Heart right ventricle (tissue), 16 donors: ENCODE data around the gene PPIF. TPM values are rescaled to one million over a fixed set of nuclear protein-coding genes. Genes with fewer than 3 reads are reported as not detected.

ENCODE experiments used
- ATAC-seq, 8 donors: fragments of 200-7000 bp; cut with Tn5 transposase; one replicate each; pipeline ENCODE4 v1.9.1; 2020; ENCODE audit warnings: mild to moderate bottlenecking in 8 of 8, moderate library complexity in 8 of 8, moderate number of reproducible peaks in 1 of 8
- DNase-seq, 2 donors: peaks; one replicate each; pipeline ENCODE4 v3.0.0-alpha.2; 2020
- H3K27ac ChIP-seq, 10 donors: fragments of 200-600 bp; sonication (generic) in 2 of 10; one replicate each; pipeline versions ENCODE4 v1.5.0 to v1.8.0; 2020 to 2022; ENCODE audit warnings: mild to moderate bottlenecking in 3 of 10
- H3K27me3 ChIP-seq, 7 donors: fragments of 200-600 bp; one replicate each; pipeline ENCODE4 v1.8.0; 2021 to 2022; ENCODE audit warnings: mild to moderate bottlenecking in 2 of 7
- H3K36me3 ChIP-seq, 9 donors: fragments of 200-600 bp; sonication (generic) in 1 of 9; one replicate each; pipeline versions ENCODE4 v1.5.0 to v1.8.0; 2020 to 2022; ENCODE audit warnings: mild to moderate bottlenecking in 2 of 9
- H3K4me1 ChIP-seq, 9 donors: fragments of 200-600 bp; sonication (generic) in 1 of 9; one replicate each; pipeline versions ENCODE4 v1.5.0 to v1.8.0; 2020 to 2022; ENCODE audit warnings: mild to moderate bottlenecking in 4 of 9
- H3K4me3 ChIP-seq, 10 donors: fragments of 200-600 bp; sonication (generic) in 2 of 10; one replicate each; pipeline versions ENCODE4 v1.5.0 to v1.8.0; 2020 to 2022; ENCODE audit warnings: mild to moderate bottlenecking in 7 of 10, moderate library complexity in 2 of 10
- H3K9me3 ChIP-seq, 11 donors: fragments of 200-600 bp in 10 of 11; sonication (generic) in 2 of 11; one replicate each; pipeline versions ENCODE4 v1.5.0 to v1.8.0; 2013 to 2022; ENCODE audit warnings: mild to moderate bottlenecking in 2 of 11, control low read depth in 1 of 11, moderate library complexity in 1 of 11
- whole genome bisulfite sequencing, 2 donors: extraction: QIAGEN DNeasy Blood & Tissue Kit; methylation state at CpG; one replicate each; pipeline ENCODE4 v1.1.7; 2013; ENCODE audit warnings: inconsistent platforms in 1 of 2; 5-methylcytosine and 5-hydroxymethylcytosine counted together
- intact Hi-C, 10 donors: fragments of 100-400 bp; cut with DNase I; formaldehyde crosslinking; loops; one replicate each; pipeline versions ENCODE4 v1.11.1 to v1.14.2; 2022
- polyA plus RNA-seq, 2 donors: library from polyadenylated mRNA; stranded (reverse); fragments of 200-250 nt; gene quantifications; one replicate each; pipeline ENCODE4 v1.2.3, GENCODE V29; 2013
- total RNA-seq, 10 donors: library from RNA; stranded (reverse); fragmentation: NEBNext Ultra II Directional in 3 of 10; extraction: Animal tissue kit (Norgen Biotek cat#: 25700) in 3 of 10; gene quantifications; one replicate each; pipeline versions ENCODE4 v1.2.1 to v1.2.4, GENCODE V29; 2021 to 2023
- TF ChIP-seq, protein P1 (sequence below), 9 donors: fragments of 200-600 bp; sonication (generic) in 2 of 9; IDR thresholded peaks; one replicate each; pipeline versions ENCODE4 v1.5.0 to v1.8.0; 2021 to 2022; ENCODE audit warnings: antibody characterized with exemption in 9 of 9, mild to moderate bottlenecking in 5 of 9, moderate library complexity in 1 of 9
- donor health status: Arrhythmogenic right ventricular cardiomyopathy.
- donor health status: ischemic (EF 13 %, LVEDD 7.1; RV severe dilation, severe dysfunction).
- donor health status: healthy with polysubstance abuse.
- donor health status: DM: no; HTN: yes; CAD: no.
- donor health status: DM: no; HTN: no; CAD: no.
- donor health status: ischemic (EF 25% LVEDD 6.9; RV normal size, moderate dysfunction).
- donor health status: ischemic (EF 25% LVEDD 5.7; RV mildly dilated, moderate dysfunction).
- donor health status: healthy.
- donor health status: DM: yes; HTN: yes; CAD: no.
- donor health status: Ischemic cardiomyopathy.
- donor health status: ischemic (EF 35%, LVEDD 5.7; RV mildly dilated, moderate dysfunction).
- donor health status: nonischemic (EF 11% LVEDD 7.7; RV severe dilation, severe dysfunction).
- donor health status: DM: yes; HTN: yes; CAD: no.
- donor health status: PGD.
- donor health status: ischemic (EF 29% LVEDD 5.4; RV normal size, mild dysfunction).
- donor health status: nonischemic (EF 23%, LVEDD 6.1; RV moderate dilation, normal function).

PPIF gene
- total and polyA plus RNA-seq, 12 donors: 44.3 to 205 (median 146) TPM

DNA sequence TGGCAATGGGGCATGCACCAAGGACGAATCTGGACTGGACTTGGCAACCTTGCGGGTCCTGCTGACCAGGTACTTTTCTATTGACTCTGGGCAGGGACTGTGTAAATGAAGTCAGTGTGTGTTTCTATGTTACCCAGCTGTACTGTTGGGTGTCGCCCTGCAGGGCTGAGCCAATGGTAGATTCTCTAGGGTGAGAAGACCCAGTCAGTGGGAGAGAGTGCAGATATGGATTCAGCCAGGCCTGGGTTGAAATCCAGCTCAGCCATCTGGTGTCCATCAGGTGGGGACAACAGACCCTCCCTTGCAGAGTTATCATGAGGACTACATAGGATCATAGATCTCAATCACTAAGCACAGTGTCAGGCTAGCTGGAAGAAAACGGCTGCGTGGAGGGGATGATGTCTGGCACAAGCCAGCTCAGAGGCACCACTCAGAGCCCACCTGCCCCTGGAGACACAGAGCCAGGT lies 4.9 kb upstream of the PPIF start:
- no peak for ATAC-seq
- Histone ChIP-seq H3K36me3 (no peaks in the 10 kb centered on the region), H3K9me3 (no peaks in the 10 kb centered on the region), H3K27ac (no peak overlapping the region), H3K4me3 (no peak overlapping the region), H3K4me1 (peaks cover 0 to 26% (median 8%) of the 10 kb centered on the region in 9 donors), H3K27me3 (no peaks in the 10 kb centered on the region)
- TF ChIP-seq, protein P1, sequence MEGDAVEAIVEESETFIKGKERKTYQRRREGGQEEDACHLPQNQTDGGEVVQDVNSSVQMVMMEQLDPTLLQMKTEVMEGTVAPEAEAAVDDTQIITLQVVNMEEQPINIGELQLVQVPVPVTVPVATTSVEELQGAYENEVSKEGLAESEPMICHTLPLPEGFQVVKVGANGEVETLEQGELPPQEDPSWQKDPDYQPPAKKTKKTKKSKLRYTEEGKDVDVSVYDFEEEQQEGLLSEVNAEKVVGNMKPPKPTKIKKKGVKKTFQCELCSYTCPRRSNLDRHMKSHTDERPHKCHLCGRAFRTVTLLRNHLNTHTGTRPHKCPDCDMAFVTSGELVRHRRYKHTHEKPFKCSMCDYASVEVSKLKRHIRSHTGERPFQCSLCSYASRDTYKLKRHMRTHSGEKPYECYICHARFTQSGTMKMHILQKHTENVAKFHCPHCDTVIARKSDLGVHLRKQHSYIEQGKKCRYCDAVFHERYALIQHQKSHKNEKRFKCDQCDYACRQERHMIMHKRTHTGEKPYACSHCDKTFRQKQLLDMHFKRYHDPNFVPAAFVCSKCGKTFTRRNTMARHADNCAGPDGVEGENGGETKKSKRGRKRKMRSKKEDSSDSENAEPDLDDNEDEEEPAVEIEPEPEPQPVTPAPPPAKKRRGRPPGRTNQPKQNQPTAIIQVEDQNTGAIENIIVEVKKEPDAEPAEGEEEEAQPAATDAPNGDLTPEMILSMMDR (IDR thresholded peaks at IDR 0.05): no peak
- DNase-seq: no peak
- intact Hi-C loops: loop anchor here in 1 of 10 donors (10.0 kb wide), 1 partner anchor 98 kb away; no protein-coding TSS in a partner anchor
- 94 to 97% methylated on average over 5 of the region's 5 CpGs for WGBS, 2 donors

- ATAC-seq: no peak
- Histone ChIP-seq H3K36me3 (no peaks in the 10 kb centered on the region), H3K27ac (no peak overlapping the region), H3K4me1 (peaks cover under 1 to 29% (median 10%) of the 10 kb centered on the region in 9 donors), H3K27me3 (no peaks in the 10 kb centered on the region), H3K4me3 (no peak overlapping the region), H3K9me3 (no peaks in the 10 kb centered on the region)
- intact Hi-C loops: loop anchor here in 1 of 10 donors (10.0 kb wide), 1 partner anchor 98 kb away; no protein-coding TSS in a partner anchor
- DNase-seq: no peak
- WGBS, 2 donors: 85 to 90% methylated on average over 10 of the region's 10 CpGs
- TF ChIP-seq, protein P1 (IDR thresholded peaks at IDR 0.05): no peak
Observed at GRCh38 chr10:79342811-79343561, 4.3 kb upstream of the PPIF start.

- ATAC-seq (no peak), DNase-seq (no peak)
- H3K36me3 ChIP-seq: peaks cover 0 to 9% (median 3%) of the 10 kb centered on the region in 9 donors
- WGBS, 2 donors: 89 to 90% methylated on average over 3 of the region's 3 CpGs
- H3K4me3 ChIP-seq: no peak overlapping the region
- TF ChIP-seq, protein P1 (IDR thresholded peaks at IDR 0.05): no peak
- intact Hi-C loops: loop anchor here in 1 of 10 donors (10.0 kb wide), 1 partner anchor 100 kb away; no protein-coding TSS in a partner anchor
- peaks cover 3 to 46% (median 27%) of the 10 kb centered on the region in 9 donors for H3K4me1 ChIP-seq
- H3K9me3 ChIP-seq: no peaks in the 10 kb centered on the region
- no peak overlapping the region for H3K27ac ChIP-seq
- H3K27me3 ChIP-seq: no peaks in the 10 kb centered on the region
Observed at GRCh38 chr10:79344502-79345195, 2.6 kb upstream of the PPIF start.

GRCh38 chr10:79345241-79346011 lies 1.8 kb upstream of the PPIF start:
- H3K27me3 ChIP-seq: no peaks in the 10 kb centered on the region
- TF ChIP-seq, protein P1 (IDR thresholded peaks at IDR 0.05): no peak
- no peak for DNase-seq
- H3K36me3 ChIP-seq: peaks cover 0 to 17% (median 11%) of the 10 kb centered on the region in 9 donors
- ATAC-seq: no peak
- peaks cover 3 to 51% (median 29%) of the 10 kb centered on the region in 9 donors for H3K4me1 ChIP-seq
- intact Hi-C loops: loop anchor here in 1 of 10 donors (10.0 kb wide), 1 partner anchor 101 kb away; no protein-coding TSS in a partner anchor
- 58 to 75% methylated on average over 5 of the region's 5 CpGs for WGBS, 2 donors
- H3K9me3 ChIP-seq: no peaks in the 10 kb centered on the region
- no peak overlapping the region for H3K27ac ChIP-seq
- no peak overlapping the region for H3K4me3 ChIP-seq
